GM19328 (cell line): ENCODE results near the gene KIRREL1.

Experiments used
- ATAC-seq: cut with Tn5 transposase; IDR thresholded peaks from one replicate; pipeline ENCODE4 v1.9.1; 2021; ENCODE audit warnings: mild to moderate bottlenecking, moderate library complexity; ENCODE audit not compliant: unreplicated experiment

KIRREL1 gene

DNA sequence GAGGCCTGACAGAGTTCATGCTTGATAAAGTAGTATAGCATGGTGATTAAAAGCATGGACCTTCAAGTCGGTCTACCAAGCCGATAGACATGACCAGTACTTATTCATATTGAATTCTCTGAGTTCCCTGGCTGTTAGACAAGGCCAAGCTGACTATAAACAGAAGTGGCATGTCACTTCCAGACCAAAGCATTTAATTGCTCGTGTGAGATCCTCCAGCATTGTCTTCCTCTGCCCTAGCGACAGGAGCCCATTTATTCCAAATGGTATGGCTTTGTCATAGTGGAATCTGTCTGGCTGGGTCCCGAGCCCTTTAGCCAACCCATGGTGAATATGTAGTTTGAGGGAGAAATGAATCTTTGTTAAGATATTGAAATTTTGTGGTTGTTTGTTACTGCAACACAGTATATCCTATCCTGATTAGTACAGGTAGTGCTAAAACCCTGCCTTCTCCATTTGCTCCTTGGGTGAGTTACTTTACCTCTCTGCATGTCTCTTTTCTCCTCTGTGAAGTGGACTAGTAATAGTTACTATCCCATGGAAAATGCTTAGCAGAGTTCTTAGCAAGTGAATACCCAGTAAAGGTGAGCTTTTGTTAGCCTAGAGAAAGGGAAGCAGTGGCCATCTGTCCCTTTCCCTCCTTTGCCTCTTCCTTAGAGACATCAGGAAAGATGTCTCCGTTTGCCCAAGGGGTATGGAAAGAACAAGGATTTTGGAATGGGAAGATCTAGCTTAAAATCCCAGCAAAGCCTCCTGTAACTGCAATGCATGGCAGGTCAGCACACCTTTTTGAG, 109.6 kb downstream of the KIRREL1 start:
- no peak for ATAC-seq

DNA sequence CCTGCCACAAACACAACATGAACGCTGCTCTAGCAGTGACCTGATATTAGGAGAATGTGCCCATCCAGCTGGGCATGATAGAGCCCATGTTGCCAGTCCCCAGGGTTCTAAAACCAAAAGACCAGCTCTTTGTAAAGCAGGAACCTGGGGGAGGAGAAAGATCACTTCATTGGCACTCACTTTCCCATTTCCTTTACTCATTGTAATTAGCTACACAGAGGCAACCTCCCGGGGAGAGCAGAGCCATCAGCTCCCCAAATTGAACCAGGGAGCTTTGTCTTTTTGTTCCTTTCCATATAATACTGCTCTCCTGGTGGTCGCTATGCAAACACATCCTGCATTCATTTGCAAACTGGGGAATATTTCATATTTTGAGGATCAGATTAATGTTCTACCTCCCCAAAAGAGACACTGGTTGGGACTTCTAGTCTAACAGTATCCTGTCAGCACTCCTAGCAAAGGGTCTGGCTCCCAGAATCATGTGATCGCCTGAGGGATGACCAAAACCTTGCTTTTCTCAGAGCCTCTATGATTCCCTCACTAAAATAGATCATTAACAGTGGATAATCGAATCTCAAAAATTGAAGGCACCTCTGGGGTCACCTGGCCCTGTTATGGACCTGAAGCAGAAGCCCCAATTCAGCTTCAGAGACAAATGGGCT, 110.5 kb downstream of the KIRREL1 start:
- no peak for ATAC-seq

DNA sequence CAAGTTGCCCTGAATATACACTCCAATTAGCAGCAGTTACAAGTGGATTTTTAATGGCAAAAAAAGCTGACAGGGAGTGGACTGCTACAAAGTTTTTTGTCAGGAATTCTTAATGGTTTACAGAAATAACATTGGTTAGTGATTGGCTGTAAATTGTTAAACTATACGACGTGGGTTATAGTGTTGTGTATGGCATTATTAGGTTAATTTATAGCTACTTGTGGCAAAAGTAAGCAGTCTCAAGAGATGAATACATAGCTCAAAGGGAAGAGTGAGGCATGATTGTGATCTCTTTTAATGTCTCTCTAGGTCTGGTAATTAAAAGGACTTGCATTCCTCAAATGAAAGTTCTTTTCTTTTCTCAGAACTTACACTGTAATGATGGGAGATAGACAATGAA, 111.4 kb downstream of the KIRREL1 start:
- no peak for ATAC-seq

DNA sequence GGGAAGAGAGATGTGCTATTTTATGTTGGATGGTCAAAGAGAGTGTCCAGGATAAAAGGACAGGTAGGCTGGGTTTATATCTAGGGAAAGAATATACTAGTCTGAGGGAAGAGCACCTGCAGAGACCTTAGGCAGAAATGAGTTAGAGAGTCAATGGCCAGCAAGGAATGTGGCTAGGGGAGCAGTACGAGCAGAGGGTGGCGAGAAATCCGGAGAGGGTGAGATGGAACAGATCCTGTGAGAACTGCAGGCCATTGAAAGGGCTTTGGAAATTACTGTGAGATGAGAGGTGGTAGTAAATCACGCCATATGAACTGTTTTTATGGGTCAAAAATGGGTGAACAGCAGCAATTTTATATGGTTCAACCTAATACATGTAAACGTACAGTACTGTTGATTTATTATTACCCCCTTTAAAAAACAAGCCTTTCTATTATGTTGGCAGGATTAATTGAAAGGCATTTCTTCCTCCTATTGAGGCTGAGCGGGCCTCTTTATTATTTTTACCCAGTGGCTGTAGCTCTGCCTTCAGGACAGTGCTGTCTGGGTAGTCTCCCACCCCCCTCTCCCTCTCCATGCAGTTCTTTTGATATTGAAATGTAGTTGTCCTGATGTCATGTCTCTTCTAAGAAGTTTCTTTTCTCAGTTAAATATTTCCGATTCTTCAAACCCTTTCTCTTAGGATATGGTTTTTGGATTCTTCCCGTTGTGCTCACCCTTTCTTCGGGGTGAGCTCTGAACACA, 112.1 kb downstream of the KIRREL1 start:
- ATAC-seq: no peak

DNA sequence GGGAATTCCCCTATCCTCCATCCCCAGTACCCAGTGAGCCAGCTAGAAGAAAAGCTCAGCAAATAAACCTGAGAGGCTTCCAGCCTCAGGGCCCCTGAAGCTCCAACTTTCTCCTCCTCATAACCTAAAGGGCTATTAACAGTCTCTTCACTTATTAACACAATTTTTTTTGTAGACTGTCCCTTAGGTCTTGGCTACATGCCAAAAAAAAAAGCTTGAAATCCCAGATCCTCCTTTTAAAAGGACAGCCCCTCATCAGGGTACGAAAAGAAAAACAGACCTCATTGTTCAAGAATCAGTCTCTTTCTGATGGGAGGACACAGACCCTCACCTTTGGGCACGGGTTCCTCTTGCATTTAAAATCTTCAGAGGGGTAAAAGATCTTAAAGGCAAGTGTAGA, 114.5 kb downstream of the KIRREL1 start:
- ATAC-seq: no peak

DNA sequence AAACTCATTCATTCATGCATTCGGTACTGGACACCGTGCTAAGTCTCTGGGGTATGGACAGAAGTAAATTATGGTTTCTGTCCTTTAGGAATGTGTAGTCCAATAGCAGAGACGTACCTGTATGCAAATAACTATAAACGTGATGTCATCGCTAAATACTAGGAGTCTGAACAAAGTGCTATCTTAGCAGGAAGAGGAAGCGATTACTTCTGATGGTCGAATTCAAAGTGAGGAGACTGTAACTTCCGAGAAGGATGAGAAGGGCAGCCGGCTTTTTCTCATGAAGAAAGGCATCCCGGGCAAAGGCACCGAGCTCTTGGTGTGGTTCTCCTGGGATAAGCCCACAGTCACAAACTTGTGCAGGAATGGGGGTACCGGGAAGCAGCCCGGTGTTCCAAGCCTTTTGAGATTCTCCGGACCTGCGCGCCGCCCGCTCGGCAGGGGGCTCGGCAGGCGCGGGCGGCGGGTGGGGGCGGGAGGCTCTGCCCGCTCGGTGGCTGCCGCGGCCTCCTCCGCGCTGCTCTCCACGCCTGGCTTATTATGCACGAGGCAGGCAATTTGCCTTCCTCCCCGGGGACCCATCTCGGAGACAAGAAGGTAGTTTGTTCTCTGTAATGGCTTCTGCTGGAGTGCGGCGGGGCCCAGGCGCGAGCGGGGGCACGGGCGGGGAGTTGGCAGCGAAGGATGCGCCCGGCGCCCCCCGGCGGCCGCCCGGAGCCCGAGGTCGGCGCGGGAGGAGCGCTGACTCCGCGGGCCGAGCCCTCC, 119.7 kb downstream of the KIRREL1 start:
- ATAC-seq: no peak

DNA sequence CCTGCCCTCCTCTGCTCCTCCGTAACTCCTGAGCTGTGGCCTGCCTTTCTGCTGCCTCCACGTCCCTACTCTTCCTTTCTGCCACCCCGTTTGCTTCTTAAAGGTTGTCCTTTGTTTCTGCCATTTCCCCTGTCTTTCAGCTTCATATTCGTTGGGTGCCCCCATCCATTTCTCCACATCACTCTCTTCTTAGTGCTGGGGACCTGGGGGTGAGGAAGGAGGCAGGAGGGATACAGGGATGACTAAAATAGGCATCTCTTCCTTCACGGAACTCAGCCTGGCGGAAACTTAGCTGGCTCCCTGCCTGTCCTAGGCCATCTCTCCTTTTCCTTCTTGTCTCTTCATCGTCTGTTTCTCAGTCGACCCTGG, 120.3 kb downstream of the KIRREL1 start:
- no peak for ATAC-seq

DNA sequence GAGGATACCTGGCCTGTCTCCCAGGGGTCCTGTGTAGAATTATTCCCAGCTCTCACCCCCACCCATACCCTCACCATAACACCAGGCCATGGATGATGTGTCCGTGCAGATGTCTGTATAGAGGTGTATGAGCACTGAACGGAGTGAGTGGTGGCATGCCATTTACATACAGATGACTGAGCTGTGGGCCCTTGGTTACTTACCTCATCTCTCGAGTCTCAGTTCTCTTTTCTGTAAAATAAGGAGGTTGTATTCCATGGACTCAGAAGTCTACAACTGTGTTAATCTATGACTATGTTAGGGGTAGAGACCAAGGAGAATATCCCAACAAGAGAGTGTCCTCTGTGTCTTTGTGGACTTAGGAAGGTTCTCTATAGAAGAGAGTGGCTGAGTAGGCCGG, 121.7 kb downstream of the KIRREL1 start:
- peak; percentile 79 for ATAC-seq

DNA sequence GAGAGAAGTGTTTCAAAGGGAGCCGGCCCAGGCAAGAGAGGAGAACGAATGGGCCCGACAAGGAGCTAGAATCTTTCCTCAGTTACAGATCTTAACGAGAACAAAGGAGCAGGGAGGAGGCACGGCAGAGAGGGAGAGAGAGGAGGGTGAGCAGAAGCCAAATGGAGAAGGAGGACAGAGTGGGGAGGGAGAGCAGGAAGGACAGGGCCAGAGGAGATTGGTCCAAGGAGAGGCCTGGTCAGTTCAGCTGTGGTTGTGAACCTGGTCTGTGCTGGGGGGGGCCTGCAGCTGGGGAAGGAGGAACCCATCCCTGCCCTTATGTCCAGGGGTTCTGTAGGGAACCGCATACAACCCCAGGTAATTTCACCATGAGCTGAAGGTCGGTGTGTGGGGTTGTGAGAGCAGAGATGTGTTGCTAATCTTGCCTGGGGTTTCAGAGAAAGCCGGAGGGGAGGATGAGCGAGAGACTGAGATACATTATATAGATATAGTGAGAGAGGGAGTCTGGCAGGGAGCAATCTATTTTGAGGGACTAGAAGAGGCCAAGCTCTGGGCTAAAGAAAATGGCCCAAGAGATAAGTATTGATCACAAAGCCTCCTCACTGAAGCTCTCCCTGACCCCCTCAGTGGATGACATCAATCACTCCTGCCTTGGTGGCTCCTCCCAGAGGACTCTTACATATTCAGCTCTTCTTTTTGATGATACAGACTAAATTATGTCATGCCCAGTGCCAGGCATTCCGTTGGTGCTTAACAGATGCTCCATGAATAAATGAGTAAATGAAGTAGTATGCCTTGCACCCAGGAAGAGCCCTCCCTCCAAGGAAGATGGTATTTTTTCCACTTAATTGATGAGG, 123.1 kb downstream of the KIRREL1 start:
- no peak for ATAC-seq

DNA sequence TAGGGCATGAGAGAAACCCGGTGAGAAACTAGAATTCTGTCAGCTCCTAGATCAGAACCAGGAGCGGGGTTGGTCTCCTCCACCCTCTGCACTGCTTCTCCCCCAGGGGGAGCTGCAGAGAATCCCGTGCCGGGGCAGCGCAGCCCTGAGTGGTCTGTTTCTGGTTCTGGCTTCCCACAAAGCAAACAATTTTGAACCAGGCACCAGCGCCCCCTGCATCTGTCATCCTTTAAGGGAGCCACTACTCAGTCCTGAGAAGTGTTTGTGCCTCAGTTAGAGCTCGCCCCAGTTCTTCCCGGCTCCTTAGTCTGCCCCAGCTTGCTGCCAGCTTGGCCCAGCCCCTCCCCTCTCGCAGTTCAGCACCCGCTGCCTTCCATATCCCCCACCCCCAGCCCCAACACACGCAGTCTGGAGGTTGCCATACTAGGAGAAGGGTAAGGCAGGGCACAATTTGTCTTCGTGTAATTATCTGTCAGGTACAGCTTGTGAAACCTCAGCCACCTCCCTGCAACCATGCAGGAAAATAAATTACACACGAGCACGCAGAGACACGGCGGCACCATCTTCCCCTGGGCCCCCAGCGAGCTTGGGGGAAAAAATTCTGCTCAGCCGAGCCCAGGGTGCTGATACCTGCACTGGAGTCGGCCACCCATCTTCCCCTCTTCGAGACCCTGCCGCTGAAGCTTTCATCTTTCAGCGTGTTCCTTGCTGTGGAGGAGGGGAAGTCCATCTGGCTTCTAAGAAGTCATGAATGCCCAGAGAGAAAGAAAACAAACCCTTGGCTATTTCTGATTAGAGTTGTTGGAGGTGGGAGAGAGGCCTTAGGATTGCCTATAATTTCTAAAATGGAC, 124.6 kb downstream of the KIRREL1 start:
- ATAC-seq: no peak

DNA sequence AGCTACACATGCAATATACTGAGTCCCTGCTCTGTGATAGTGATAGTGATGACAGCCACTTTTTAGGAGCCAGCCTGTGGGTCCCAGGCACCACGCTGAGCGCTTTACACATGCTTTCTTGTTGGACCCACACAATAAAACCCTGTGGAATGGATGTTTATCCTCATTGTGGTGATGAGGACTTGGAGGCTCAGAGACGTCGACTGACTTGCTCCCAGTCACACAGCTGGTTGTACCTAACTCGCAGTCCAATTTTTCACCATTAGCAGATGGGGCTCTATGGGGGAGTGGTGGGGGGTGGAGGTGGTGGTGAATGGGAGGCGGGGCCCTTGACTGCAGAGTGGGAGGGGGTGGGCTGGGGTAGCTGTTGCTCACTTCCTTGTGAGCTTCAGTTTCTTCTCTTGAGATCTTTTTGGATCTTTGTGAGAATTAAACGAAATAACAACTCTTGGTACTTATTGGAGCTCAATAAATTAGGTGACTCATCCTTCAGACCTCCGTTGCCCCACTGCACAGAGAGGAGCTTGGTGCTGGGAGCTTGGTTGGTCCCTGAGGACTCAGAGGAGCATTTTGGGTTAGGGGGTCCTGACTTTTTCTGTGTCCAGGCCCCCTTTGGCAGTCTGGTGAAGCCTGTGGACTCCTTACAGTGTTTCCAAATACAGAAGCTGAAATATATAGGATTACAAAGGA, 125.4 kb downstream of the KIRREL1 start:
- ATAC-seq: no peak

DNA sequence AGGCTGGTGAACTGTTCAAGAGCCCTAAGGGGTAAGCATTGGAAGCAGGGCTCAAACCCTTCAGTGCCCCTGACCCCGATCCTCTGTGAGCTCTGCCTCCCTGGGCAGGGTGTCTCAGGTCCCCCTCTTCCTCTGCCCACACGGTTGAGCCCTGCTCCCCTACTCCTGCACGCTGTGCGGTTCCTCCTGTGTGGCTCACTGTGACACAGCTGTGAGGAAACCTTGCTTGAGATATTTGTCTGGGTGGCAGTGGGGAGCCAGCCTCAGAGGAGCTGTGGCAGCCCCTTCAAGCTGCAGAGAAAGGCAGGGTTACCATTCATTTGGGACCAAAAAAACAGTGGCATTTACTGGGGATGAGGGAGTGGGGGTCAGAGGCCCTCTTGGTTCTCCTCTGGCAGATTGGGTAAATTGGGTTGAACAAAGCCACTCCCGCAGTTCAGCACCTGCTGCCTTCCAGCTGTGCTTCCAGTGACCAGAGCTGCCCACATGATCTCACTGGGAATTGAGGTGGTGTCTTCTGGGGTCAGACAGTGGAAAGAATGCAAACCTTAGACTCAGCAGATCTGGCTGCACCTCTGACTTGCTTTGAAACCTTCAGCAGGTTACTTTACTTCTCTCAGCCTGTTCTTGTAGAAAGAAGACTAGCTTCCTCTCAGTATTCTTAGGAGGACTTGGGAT, 126.7 kb downstream of the KIRREL1 start:
- ATAC-seq: no peak

DNA sequence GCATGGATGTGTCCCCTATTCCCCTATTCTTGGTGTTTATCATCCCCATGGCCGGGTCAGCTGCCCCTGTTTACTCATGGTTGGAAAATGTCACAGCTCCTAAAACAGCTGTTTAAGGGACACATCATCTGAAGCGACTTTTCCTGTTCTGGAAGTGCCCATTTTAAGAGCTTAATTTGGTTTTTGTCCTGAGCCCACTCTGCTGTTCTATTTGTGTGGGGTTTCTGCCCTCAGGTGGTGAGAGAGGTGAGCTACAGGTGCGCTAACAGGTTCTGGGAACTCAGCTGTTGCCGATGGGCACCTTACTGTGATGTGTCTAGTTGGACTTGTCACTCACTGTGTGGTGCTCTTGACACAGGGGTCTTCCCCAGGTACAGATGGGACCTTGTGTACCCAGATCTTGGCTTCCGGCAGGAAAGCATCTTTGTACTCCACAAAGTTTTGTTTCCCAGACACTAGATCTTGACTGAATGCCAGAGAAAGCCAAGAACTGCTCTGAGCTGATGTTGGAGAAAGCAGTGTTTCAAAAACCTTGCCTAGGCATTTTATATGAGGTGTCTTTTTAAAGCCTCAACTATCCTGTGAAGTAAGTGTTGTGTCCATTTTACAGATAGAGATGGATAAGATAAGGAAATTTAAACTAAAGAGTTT, 128.3 kb downstream of the KIRREL1 start:
- no peak for ATAC-seq

DNA sequence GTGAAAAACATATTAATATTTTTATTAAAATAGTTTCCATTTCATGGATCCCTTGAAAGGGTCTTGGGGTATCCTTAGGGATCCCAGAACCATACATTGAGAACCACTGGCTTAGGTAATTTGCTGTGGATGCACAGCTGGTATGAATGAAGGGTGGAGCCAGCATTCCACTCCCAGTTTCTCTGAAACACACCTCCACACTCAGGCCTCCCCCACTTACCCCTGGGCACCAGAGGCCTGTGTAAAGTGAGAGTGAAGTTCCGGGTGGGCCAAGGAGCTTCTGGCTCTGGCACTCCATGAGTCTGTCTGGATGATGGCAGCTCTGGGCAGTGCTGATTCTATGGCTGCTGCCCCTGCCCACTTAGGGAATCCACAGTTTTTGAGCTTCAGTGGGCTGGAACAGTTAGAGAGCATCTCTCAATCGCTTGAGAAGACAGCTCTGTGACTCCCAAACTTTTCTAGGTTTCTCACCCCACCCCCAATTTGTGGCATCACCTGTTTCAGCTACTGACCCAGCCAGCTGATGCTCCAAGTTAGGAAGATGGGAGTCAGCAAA, 129.5 kb downstream of the KIRREL1 start:
- no peak for ATAC-seq

DNA sequence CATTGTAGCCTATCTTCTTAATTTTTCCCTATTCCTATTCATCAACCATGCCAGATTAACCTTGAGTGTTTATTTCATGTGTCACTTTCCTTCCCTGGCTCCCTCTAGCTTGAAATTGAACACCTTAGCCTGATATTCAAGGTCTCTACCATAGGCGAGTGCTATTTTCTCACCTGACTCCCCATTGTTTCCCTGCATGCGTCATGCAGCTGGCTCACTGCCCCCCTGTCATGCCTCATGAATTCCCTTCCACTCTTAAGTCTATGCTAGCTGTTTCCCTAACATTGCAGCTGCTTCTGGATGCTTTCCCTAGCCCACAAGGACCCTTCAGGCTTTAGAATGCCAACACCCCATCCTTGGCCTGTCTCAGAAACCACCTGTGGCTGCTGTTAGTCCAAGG, 130.6 kb downstream of the KIRREL1 start:
- ATAC-seq: no peak

DNA sequence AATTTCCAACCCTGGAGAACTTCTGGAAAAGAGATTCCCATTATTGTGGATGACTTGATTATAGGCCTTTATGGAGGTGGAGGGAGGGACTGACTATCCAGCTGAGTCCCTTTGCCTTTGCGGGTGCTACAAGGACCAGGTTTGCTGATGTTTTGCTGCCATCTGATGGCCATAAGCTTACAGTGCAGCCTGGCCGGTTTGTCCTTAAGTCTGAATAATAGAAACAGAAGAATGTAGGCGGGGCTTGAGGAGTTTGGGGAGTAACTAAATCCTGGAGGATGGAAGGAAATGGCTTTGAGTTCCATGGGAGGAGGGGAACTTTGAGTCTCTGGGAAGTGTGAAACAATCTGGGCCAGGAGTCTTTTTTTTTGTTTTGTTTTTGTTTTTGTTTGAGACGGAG, 131.6 kb downstream of the KIRREL1 start:
- peak; percentile 71 for ATAC-seq

DNA sequence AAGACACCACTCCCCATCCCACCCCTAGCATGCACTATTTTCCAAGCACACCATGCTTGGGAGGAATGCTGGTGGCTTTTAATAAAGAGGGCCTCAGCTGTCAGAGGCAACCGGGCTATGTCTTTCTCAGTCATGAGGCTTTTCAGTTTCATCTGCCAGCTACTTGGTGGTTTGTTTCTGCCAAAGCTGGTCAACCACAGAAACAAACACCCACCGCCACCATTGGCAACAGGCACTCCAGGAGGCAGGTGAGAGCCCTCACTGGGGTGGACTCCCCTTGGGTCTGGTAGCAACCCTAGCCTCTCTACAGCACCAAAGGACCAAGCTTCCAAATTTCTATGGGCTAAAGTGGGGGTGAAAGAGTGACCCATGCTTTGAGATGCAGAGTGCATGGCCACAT, 133.0 kb downstream of the KIRREL1 start:
- no peak for ATAC-seq
